TTC549 (cell line): ENCODE results near the gene ZNHIT6.
"Not testable (repeated sequence)": the region's sequence is repeated elsewhere in the genome, so short reads cannot be mapped to it uniquely, and the experiment has no call there.

Source experiments
- FAIRE-seq: peaks from 2 replicates; lab custom pipeline; 2012; peaks lifted over from hg19 to GRCh38; lab: Jason Lieb, UNC

ZNHIT6 gene

GRCh38 chr1:85665932-85666331, 42.3 kb downstream of the ZNHIT6 start:
- no peak for FAIRE-seq

GRCh38 chr1:85663382-85663781, 44.9 kb downstream of the ZNHIT6 start:
- FAIRE-seq, result no peak

GRCh38 chr1:85661767-85662166, 46.5 kb downstream of the ZNHIT6 start:
- FAIRE-seq, result no peak

GRCh38 chr1:85660541-85660940, 47.7 kb downstream of the ZNHIT6 start:
- FAIRE-seq, result no peak

- no peak for FAIRE-seq
Observed at GRCh38 chr1:85659174-85659573, 49.1 kb downstream of the ZNHIT6 start.

- FAIRE-seq, result no peak
Observed at GRCh38 chr1:85656948-85657347, 51.3 kb downstream of the ZNHIT6 start.

- FAIRE-seq, result no peak
Observed at GRCh38 chr1:85656256-85656655, 52.0 kb downstream of the ZNHIT6 start.

- FAIRE-seq, result no peak
Observed at GRCh38 chr1:85655315-85655714, 52.9 kb downstream of the ZNHIT6 start.

GRCh38 chr1:85654066-85654782, 54.0 kb downstream of the ZNHIT6 start:
- no peak for FAIRE-seq

GRCh38 chr1:85652327-85652726, 55.9 kb downstream of the ZNHIT6 start:
- no peak for FAIRE-seq

- no peak for FAIRE-seq
Observed at GRCh38 chr1:85650645-85651044, 57.6 kb downstream of the ZNHIT6 start.

GRCh38 chr1:85649591-85649990, 58.6 kb downstream of the ZNHIT6 start:
- FAIRE-seq, result no peak

- FAIRE-seq, result not testable (repeated sequence)
Observed at GRCh38 chr1:85641598-85642556, 66.4 kb downstream of the ZNHIT6 start.

GRCh38 chr1:85639920-85640319, 68.3 kb downstream of the ZNHIT6 start:
- FAIRE-seq, result not testable (repeated sequence)

GRCh38 chr1:85638412-85638811, 69.8 kb downstream of the ZNHIT6 start:
- FAIRE-seq, result no peak

- FAIRE-seq, result no peak
Observed at GRCh38 chr1:85630493-85630892, 77.7 kb downstream of the ZNHIT6 start.

GRCh38 chr1:85629532-85629920, 78.7 kb downstream of the ZNHIT6 start:
- FAIRE-seq, result no peak

GRCh38 chr1:85628791-85629531, 79.3 kb downstream of the ZNHIT6 start:
- FAIRE-seq, result no peak

- no peak for FAIRE-seq
Observed at GRCh38 chr1:85626818-85627217, 81.4 kb downstream of the ZNHIT6 start.

- FAIRE-seq, result no peak
Observed at GRCh38 chr1:85624361-85624760, 83.9 kb downstream of the ZNHIT6 start.

GRCh38 chr1:85623061-85623471, 85.2 kb downstream of the ZNHIT6 start:
- no peak for FAIRE-seq

GRCh38 chr1:85621430-85621829, 86.8 kb downstream of the ZNHIT6 start:
- FAIRE-seq, result peak; percentile 42

- FAIRE-seq, result no peak
Observed at GRCh38 chr1:85617633-85618100, 90.6 kb downstream of the ZNHIT6 start.
